ENCODE measurements around the gene ZBTB4.

Gene ZBTB4

GRCh38 chr17:7438656-7439460 lies 40.6 kb downstream of the ZBTB4 start:
- Histone ChIP-seq H3K27me3 (replicated peaks; ENCODE audit: control insufficient read depth, insufficient read depth, low read length) (peaks cover 15% of the 10 kb centered on the region), H3K9ac (ENCODE audit: low read length) (no peak overlapping the region), H3K4me1 (ENCODE audit: control insufficient read depth, insufficient read depth, low read length) (peaks cover 25% of the 10 kb centered on the region), H3K4me3 (ENCODE audit: low read length) (peak overlapping the region; percentile 64), H3K9me3 (ENCODE audit: control insufficient read depth, low read length) (no peaks in the 10 kb centered on the region), H3K36me3 (ENCODE audit: control insufficient read depth, insufficient read depth, low read length, severe bottlenecking) (no peaks in the 10 kb centered on the region)
- DNase-seq (ENCODE audit: low read depth) = no peak

- peaks cover 25% of the 10 kb centered on the region for H3K4me1 ChIP-seq (ENCODE audit: control insufficient read depth, insufficient read depth, low read length)
- H3K27me3 ChIP-seq (replicated peaks; ENCODE audit: control insufficient read depth, insufficient read depth, low read length) = peaks cover 15% of the 10 kb centered on the region
- H3K36me3 ChIP-seq (ENCODE audit: control insufficient read depth, insufficient read depth, low read length, severe bottlenecking) = no peaks in the 10 kb centered on the region
- peak overlapping the region; percentile 64 for H3K4me3 ChIP-seq (ENCODE audit: low read length)
- H3K9me3 ChIP-seq (ENCODE audit: control insufficient read depth, low read length) = no peaks in the 10 kb centered on the region
- peak overlapping the region; percentile 25 for H3K9ac ChIP-seq (ENCODE audit: low read length)
- DNase-seq (ENCODE audit: low read depth) = peak; percentile 38
These were observed 41.3 kb downstream of the ZBTB4 start for GRCh38 chr17:7437950-7438614.

GRCh38 chr17:7437369-7437863 lies 42.0 kb downstream of the ZBTB4 start:
- H3K9ac ChIP-seq (ENCODE audit: low read length) = no peak overlapping the region
- H3K4me3 ChIP-seq (ENCODE audit: low read length) = peak overlapping the region; percentile 64
- no peak for DNase-seq (ENCODE audit: low read depth)
- no peaks in the 10 kb centered on the region for H3K36me3 ChIP-seq (ENCODE audit: control insufficient read depth, insufficient read depth, low read length, severe bottlenecking)
- peaks cover 25% of the 10 kb centered on the region for H3K4me1 ChIP-seq (ENCODE audit: control insufficient read depth, insufficient read depth, low read length)
- no peaks in the 10 kb centered on the region for H3K9me3 ChIP-seq (ENCODE audit: control insufficient read depth, low read length)
- peaks cover 15% of the 10 kb centered on the region for H3K27me3 ChIP-seq (replicated peaks; ENCODE audit: control insufficient read depth, insufficient read depth, low read length)

DNA sequence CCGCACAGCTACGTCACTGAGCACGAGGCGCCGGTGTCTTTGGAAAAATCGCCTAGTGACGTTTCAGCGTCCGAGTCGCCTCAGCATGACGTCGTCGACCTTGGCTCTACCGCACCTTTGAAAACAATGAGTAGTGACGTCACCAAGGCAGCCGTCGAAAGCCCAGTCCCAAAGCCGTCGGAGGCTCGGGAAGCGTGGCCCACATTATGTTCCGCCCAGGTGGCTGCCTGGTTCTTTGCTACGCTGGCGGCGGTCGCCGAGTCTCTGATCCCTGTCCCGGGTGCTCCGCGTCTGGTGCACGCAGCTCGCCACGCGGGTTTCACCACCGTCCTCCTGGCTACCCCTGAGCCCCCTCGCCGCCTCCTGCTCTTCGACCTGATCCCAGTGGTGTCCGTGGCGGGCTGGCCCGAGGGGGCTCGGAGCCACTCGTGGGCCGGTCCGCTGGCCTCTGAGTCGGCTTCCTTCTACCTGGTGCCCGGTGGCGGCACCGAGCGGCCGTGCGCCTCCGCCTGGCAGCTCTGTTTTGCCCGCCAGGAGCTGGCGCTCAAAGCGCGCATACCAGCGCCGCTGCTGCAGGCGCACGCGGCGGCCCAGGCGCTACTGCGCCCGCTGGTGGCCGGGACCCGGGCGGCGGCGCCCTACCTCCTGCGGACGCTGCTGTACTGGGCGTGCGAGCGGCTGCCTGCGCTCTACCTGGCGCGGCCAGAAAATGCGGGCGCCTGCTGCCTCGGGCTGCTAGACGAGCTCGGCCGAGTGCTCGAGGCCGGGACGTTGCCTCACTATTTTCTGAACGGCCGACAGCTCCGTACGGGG lies 42.7 kb downstream of the ZBTB4 start:
- no peaks in the 10 kb centered on the region for H3K9me3 ChIP-seq (ENCODE audit: control insufficient read depth, low read length)
- H3K36me3 ChIP-seq (ENCODE audit: control insufficient read depth, insufficient read depth, low read length, severe bottlenecking) = no peaks in the 10 kb centered on the region
- peak; percentile 91 for DNase-seq (ENCODE audit: low read depth)

GRCh38 chr17:7435676-7436555 lies 43.5 kb downstream of the ZBTB4 start:
- Histone ChIP-seq H3K9me3 (ENCODE audit: control insufficient read depth, low read length) (no peaks in the 10 kb centered on the region), H3K27me3 (replicated peaks; ENCODE audit: control insufficient read depth, insufficient read depth, low read length) (peaks cover 15% of the 10 kb centered on the region), H3K36me3 (ENCODE audit: control insufficient read depth, insufficient read depth, low read length, severe bottlenecking) (no peaks in the 10 kb centered on the region), H3K4me3 (ENCODE audit: low read length) (peak overlapping the region; percentile 64), H3K4me1 (ENCODE audit: control insufficient read depth, insufficient read depth, low read length) (peaks cover 23% of the 10 kb centered on the region), H3K9ac (ENCODE audit: low read length) (peak overlapping the region; percentile 48)
- peak; percentile 38 for DNase-seq (ENCODE audit: low read depth)

More for the DNA sequence above, 42.7 kb downstream of the ZBTB4 start:
- Histone ChIP-seq H3K9ac (ENCODE audit: low read length) (peak overlapping the region; percentile 56), H3K27me3 (replicated peaks; ENCODE audit: control insufficient read depth, insufficient read depth, low read length) (peaks cover 15% of the 10 kb centered on the region), H3K4me1 (ENCODE audit: control insufficient read depth, insufficient read depth, low read length) (peaks cover 25% of the 10 kb centered on the region), H3K4me3 (ENCODE audit: low read length) (peak overlapping the region; percentile 64)

GRCh38 chr17:7432296-7432695 lies 47.1 kb downstream of the ZBTB4 start:
- Histone ChIP-seq H3K4me1 (ENCODE audit: control insufficient read depth, insufficient read depth, low read length) (peaks cover 9% of the 10 kb centered on the region), H3K27me3 (replicated peaks; ENCODE audit: control insufficient read depth, insufficient read depth, low read length) (no peaks in the 10 kb centered on the region), H3K36me3 (ENCODE audit: control insufficient read depth, insufficient read depth, low read length, severe bottlenecking) (no peaks in the 10 kb centered on the region), H3K4me3 (ENCODE audit: low read length) (no peak overlapping the region), H3K9me3 (ENCODE audit: control insufficient read depth, low read length) (no peaks in the 10 kb centered on the region), H3K9ac (ENCODE audit: low read length) (no peak overlapping the region)
- no peak for DNase-seq (ENCODE audit: low read depth)

GRCh38 chr17:7431231-7431630 lies 48.2 kb downstream of the ZBTB4 start:
- H3K9me3 ChIP-seq (ENCODE audit: control insufficient read depth, low read length) = no peaks in the 10 kb centered on the region
- H3K4me3 ChIP-seq (ENCODE audit: low read length) = no peak overlapping the region
- DNase-seq (ENCODE audit: low read depth) = no peak
- peaks cover 4% of the 10 kb centered on the region for H3K4me1 ChIP-seq (ENCODE audit: control insufficient read depth, insufficient read depth, low read length)
- no peaks in the 10 kb centered on the region for H3K27me3 ChIP-seq (replicated peaks; ENCODE audit: control insufficient read depth, insufficient read depth, low read length)
- no peak overlapping the region for H3K9ac ChIP-seq (ENCODE audit: low read length)
- H3K36me3 ChIP-seq (ENCODE audit: control insufficient read depth, insufficient read depth, low read length, severe bottlenecking) = no peaks in the 10 kb centered on the region

DNA sequence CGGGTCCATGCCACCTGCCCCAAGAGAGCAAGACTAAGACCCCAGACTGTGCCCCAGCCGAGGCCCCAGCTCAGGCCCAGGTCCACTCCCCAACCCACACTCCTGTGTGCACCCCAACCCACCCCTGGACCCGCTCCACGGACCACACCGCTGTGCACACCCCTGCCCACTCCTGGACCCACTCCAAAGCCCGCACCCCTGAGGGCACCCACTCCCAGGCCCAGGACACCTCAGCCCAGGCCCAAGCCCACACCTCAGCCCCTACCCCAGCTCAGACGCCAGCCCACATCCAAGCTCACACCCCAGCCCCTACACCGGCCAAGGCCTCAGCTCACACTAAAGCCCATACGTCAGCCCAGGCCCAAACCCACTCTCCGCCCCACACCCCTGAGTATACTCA lies 49.7 kb downstream of the ZBTB4 start:
- no peak overlapping the region for H3K9ac ChIP-seq (ENCODE audit: low read length)
- no peaks in the 10 kb centered on the region for H3K4me1 ChIP-seq (ENCODE audit: control insufficient read depth, insufficient read depth, low read length)
- DNase-seq (ENCODE audit: low read depth) = no peak
- H3K9me3 ChIP-seq (ENCODE audit: control insufficient read depth, low read length) = no peaks in the 10 kb centered on the region
- no peaks in the 10 kb centered on the region for H3K27me3 ChIP-seq (replicated peaks; ENCODE audit: control insufficient read depth, insufficient read depth, low read length)
- no peaks in the 10 kb centered on the region for H3K36me3 ChIP-seq (ENCODE audit: control insufficient read depth, insufficient read depth, low read length, severe bottlenecking)
- no peak overlapping the region for H3K4me3 ChIP-seq (ENCODE audit: low read length)

DNA sequence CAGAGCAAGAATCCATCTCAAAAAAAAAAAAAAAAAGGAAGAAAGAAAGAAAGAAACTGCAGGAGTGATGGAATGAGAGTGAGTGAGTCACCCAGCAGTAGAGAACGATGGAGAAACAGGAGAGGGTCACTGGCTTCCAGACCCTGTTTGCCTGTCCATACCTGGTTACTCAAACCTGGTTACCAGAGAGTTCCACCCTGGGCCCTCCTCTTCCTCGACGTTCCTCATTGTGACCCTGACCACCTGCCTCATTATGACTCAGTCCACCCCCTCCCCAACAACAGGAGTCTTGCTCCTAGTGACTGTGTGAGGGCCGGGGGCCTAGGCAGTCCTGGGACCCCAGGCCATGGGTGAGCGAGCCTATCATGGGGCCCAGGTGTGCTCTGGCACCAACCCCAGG lies 50.9 kb downstream of the ZBTB4 start, which contains the start of gene SPEM3:
SPEM3 (plus strand) TSS at position 301 of the 400 bp plus-strand sequence; CDS start at position 347, 46 bp downstream.
- no peaks in the 10 kb centered on the region for H3K4me1 ChIP-seq (ENCODE audit: control insufficient read depth, insufficient read depth, low read length)
- no peaks in the 10 kb centered on the region for H3K9me3 ChIP-seq (ENCODE audit: control insufficient read depth, low read length)
- H3K4me3 ChIP-seq (ENCODE audit: low read length) = no peak within 1 kb of the TSS
- no peaks in the 10 kb centered on the region for H3K27me3 ChIP-seq (replicated peaks; ENCODE audit: control insufficient read depth, insufficient read depth, low read length)
- H3K36me3 ChIP-seq (ENCODE audit: control insufficient read depth, insufficient read depth, low read length, severe bottlenecking) = no peaks in the 10 kb centered on the region
- DNase-seq (ENCODE audit: low read depth) = no peak
- H3K9ac ChIP-seq (ENCODE audit: low read length) = no peak within 1 kb of the TSS

DNA sequence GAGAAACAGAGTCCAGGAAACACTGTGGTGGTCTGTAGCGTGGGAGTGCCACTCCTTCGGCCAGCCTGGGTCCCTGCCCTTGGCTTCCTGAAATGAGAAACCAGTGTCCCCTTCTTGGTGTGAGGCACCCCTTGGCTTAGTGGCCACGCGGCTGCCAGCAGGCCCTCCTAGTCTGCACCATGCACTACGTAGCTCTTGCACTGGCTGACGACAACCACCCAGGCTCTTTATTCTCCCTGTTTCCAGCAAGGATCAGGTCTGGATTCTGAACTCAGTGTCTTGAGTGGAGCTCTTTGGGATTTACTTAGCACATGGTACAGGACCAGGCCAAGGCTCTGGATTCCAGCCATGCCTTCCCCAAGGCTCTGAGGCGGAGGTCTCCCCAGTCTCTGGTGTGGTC lies 51.9 kb downstream of the ZBTB4 start:
- DNase-seq (ENCODE audit: low read depth) = no peak
- Histone ChIP-seq H3K4me1 (ENCODE audit: control insufficient read depth, insufficient read depth, low read length) (no peaks in the 10 kb centered on the region), H3K27me3 (replicated peaks; ENCODE audit: control insufficient read depth, insufficient read depth, low read length) (no peaks in the 10 kb centered on the region), H3K9ac (ENCODE audit: low read length) (no peak overlapping the region), H3K36me3 (ENCODE audit: control insufficient read depth, insufficient read depth, low read length, severe bottlenecking) (no peaks in the 10 kb centered on the region), H3K4me3 (ENCODE audit: low read length) (no peak overlapping the region), H3K9me3 (ENCODE audit: control insufficient read depth, low read length) (no peaks in the 10 kb centered on the region)
